Measurements from ENCODE around the gene MEAF6.
"Not testable (repeated sequence)": the region's sequence is repeated elsewhere in the genome, so short reads cannot be mapped to it uniquely, and the experiment has no call there.

Gene MEAF6

DNA sequence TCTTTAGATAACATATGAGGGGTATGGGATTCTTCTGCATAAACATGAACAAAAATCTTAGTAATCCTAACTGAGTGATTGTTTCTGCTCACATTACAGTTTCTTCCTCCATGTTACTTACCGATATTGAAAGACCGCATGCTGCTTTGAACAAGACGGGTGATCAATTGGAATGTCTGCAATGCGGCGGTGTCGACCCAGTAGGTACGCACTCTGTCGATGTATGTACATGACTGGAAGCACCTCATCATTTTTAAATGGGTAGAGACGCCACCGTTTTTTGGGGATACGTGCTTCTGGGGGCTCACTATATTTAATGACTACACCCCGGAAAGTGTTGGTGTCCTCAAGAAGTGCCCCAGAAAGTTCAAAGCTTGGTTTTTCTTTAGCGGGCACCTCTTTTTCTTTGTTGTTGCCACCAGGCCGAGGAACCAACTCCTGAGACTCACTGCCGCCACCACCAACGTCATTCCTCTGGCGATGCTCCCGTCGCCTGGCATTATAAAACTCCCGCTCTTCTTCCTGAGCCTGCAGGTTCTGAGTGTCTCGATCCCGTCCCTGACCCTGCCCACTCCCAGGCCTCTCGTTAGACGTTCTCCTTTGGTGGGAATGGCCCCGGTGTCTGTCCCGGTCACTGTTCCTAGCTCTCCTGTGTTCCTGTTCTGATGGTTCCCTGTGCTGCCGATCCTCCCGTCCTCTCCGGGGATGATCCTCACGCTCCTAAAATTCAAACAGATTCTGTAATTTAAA, 25.6 kb upstream of the MEAF6 start:
- Mint-ChIP-seq H3K27me3 (no peaks in the 10 kb centered on the region), H3K4me3 (no peak overlapping the region), H3K36me3 (peaks cover 65% of the 10 kb centered on the region), H3K27ac (no peak overlapping the region), H3K4me1 (no peaks in the 10 kb centered on the region), H3K9me3 (no peaks in the 10 kb centered on the region)
- ATAC-seq = no peak

DNA sequence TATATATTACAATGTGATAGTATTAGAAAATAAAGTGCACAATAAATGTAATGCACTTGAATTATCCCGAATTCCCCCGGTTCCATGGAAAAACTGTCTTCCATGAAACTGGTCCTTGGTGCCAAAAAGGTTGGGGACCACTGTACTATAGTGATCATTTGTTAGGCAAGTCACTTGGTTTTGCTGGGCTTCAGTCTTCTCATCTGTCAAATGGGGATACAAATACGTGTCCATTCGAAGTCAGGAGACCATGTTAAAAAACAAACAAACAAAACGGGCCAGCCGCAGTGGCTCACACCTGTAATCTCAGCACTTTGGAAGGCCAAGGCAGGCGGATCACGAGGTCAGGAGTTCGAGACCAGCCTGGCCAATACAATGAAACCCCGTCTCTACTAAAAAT, 24.6 kb upstream of the MEAF6 start:
- not testable (repeated sequence) for H3K9me3 Mint-ChIP-seq, H3K27me3 Mint-ChIP-seq, ATAC-seq, H3K27ac Mint-ChIP-seq, H3K4me3 Mint-ChIP-seq, H3K4me1 Mint-ChIP-seq
- peaks cover 63% of the 10 kb centered on the region for H3K36me3 Mint-ChIP-seq

DNA sequence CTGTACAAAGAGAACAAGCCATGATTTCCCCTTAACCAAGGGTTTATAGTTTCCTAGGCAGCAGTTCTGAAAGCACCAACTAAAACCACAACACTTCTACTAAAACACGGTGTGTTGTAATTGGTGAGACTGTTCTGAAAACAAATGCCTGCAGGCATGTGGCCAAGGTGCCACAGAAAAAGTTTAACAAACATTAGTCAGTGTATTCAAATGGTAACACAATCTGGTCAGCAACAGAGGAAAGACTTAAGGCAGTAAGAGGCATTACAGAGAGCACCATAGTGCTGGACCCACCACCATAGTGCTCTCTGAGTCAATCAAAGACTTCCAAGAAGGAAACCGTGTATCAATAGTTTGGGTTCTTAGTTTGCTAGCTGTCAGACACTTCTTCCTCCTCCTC, 22.8 kb upstream of the MEAF6 start:
- H3K4me1 Mint-ChIP-seq = no peaks in the 10 kb centered on the region
- no peaks in the 10 kb centered on the region for H3K27me3 Mint-ChIP-seq
- ATAC-seq = no peak
- H3K4me3 Mint-ChIP-seq = no peak overlapping the region
- H3K9me3 Mint-ChIP-seq = no peaks in the 10 kb centered on the region
- H3K27ac Mint-ChIP-seq = no peak overlapping the region
- H3K36me3 Mint-ChIP-seq = peaks cover 62% of the 10 kb centered on the region

DNA sequence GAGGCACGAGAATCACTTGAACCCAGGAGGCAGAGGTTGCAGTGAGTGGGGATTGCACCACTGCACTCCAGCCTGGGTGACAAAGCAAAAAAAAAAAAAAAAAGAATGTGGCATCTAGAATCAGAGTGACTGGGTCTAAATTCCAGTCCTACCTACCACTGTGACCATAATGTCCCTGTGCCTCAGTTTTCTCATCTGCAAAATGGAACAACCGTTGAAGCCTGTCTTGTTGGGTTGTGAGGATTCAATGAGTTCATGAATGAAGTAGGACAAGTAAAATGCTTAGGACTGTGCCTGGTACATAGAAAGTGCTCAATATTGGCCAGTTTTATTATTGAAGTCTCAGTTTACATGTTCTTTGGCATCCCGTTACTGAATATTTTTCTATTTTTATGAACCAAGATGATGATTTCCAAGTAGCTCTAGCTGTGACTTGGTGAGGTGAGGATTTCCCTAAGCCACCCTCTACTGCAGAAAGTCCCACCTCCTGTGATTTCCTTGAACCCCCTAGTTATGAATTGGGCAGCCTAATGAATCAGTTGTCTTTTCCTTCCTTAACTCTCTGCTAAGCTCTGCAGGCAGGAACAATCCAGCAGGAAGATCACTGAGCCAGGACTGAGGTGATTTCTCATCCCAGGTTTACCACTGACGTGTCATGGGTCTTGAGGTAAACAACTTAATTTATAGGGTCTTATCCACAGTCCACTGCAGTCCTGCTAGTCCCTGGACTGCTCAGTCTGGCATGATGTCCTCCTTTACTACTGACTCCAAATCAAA, 18.9 kb upstream of the MEAF6 start:
- no peak for ATAC-seq
- Mint-ChIP-seq H3K36me3 (peaks cover 39% of the 10 kb centered on the region), H3K9me3 (no peaks in the 10 kb centered on the region), H3K4me1 (no peaks in the 10 kb centered on the region), H3K4me3 (no peak overlapping the region), H3K27ac (no peak overlapping the region), H3K27me3 (no peaks in the 10 kb centered on the region)

DNA sequence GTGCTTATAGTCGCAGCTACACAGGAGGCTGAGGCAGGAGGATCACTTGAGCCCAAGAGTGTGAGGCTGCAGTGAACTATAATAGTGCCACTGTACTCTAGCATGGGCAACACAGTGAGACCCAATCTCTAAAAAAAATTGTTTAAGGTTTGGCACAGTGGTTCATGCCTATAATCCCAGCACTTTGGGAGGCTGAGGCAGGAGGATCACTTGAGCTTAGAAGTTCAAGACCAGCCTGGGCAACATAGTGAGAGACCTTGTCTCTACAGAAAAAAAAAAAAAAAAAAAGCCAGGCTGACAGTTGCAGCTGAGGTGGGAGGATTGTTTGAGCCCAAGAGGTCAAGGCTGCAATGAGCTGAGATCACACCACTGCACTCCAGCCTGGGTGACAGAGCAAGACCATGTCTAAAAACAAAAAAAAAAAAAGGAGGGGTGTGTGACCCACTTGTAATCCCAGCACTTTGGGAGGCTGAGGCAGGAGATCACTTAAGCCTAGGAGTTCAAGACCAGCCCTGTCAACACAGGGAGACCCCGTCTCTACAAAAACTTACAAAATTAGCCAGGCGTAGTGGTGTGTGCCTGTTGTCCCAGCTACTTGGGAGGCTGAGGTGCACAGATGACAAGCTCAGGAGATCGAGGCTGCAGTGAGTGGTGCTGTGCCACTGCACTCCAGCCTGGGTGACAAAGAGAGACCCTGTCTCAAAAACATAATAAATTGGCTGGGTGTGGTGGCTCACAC, 18.0 kb upstream of the MEAF6 start:
- H3K4me1 Mint-ChIP-seq, H3K9me3 Mint-ChIP-seq, H3K27me3 Mint-ChIP-seq, H3K27ac Mint-ChIP-seq, ATAC-seq, H3K4me3 Mint-ChIP-seq: not testable (repeated sequence)
- H3K36me3 Mint-ChIP-seq = peaks cover 30% of the 10 kb centered on the region

DNA sequence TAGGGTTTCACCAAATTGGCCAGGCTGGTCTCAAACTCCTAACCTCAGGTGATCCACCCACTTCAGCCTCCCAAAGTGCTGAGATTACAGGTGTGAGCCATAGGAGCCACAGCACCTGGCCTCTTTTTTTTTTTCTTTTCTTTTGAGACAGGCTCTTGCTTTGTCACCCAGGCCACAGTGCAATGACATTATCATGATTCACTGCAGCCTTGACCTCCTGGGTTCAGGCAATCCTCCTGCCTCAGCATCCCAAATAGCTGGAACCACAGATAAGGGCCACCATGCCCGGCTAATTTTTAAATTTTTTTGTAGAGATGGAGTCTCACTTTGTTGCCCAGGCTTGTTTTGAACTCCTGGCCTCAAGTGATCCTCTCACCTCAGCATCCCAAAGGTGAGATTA, 15.3 kb upstream of the MEAF6 start:
- not testable (repeated sequence) for H3K9me3 Mint-ChIP-seq, ATAC-seq, H3K4me1 Mint-ChIP-seq, H3K4me3 Mint-ChIP-seq, H3K27ac Mint-ChIP-seq, H3K27me3 Mint-ChIP-seq
- H3K36me3 Mint-ChIP-seq = peaks cover 12% of the 10 kb centered on the region

DNA sequence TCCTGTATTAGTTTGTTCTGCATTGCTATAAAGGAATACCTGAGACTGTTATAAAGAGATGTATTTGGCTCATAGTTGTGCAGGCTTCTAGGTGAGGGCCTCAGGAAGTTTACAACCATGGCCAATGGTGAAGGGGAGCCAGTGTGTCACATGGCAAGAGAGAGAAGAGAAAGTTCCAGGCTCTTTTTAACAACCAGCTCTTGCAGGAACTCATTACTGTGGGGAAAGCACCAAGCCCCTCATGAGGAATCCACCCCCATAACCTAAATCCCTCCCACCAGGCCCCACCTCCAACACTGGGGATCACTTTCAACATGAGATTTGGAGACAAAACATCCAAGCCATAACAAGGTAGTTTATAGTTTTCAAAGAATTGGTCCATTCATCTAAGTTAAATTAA, 5.0 kb upstream of the MEAF6 start:
- no peaks in the 10 kb centered on the region for H3K36me3 Mint-ChIP-seq
- no peak overlapping the region for H3K4me3 Mint-ChIP-seq
- H3K4me1 Mint-ChIP-seq = peaks cover 15% of the 10 kb centered on the region
- no peaks in the 10 kb centered on the region for H3K27me3 Mint-ChIP-seq
- ATAC-seq = no peak
- H3K9me3 Mint-ChIP-seq = no peaks in the 10 kb centered on the region
- no peak overlapping the region for H3K27ac Mint-ChIP-seq

DNA sequence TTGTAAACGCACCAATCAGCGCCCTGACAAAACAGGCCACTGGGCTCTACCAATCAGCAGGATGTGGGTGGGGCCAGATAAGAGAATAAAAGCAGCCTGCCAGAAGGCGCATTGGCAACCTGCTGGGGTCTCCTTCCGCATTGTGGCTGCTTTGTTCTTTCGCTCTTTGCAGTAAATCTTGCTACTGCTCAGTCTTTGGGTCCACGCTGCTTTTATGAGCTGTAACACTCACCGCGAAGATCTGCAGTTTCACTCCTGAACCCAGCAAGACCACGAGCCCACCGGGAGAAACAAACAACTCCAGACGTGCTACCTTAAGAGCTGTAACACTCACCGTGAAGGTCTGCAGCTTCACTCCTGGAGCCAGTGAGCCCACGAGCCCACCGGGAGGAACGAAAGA, 4.4 kb upstream of the MEAF6 start:
- H3K36me3 Mint-ChIP-seq, H3K9me3 Mint-ChIP-seq, ATAC-seq, H3K27me3 Mint-ChIP-seq, H3K4me3 Mint-ChIP-seq, H3K27ac Mint-ChIP-seq: not testable (repeated sequence)
- H3K4me1 Mint-ChIP-seq = peaks cover 18% of the 10 kb centered on the region

DNA sequence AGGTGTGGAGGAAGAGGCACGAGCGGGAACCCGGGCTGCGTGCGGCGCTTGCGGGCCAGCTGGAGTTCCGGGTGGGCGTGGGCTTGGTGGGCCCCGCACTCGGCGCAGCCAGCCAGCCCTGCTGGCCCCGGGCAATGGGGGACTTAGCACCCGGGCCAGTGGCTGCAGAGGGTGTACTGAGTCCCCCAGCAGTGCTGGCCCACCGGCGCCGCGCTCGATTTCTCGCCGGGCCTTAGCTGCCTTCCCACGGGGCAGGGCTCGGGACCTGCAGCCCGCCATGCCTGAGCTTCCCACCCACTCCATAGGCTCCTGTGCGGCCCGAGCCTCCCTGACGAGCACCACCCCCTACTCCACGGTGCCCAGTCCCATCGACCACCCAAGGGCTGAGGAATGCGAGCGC, 3.7 kb upstream of the MEAF6 start:
- H3K27ac Mint-ChIP-seq, H3K9me3 Mint-ChIP-seq, ATAC-seq, H3K27me3 Mint-ChIP-seq, H3K36me3 Mint-ChIP-seq, H3K4me3 Mint-ChIP-seq: not testable (repeated sequence)
- peaks cover 25% of the 10 kb centered on the region for H3K4me1 Mint-ChIP-seq

DNA sequence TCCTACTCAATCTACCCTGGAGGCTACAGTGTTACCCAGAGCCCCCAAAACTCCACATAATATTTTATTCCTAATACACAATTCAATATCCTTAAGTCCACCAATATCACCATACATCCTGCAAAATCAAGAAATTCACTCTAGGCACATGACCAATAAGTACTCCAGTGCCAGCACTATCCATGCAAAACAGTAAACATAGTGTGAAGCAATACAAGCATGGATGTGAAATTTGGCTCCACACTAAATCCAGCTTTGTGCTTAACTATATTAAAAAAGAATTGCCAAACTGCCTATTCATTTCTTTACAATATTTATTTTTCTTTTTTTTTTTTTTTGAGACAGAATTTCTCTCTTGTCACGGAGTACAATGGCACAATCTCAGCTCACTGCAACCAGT, 3.0 kb upstream of the MEAF6 start:
- Mint-ChIP-seq H3K4me1 (peaks cover 32% of the 10 kb centered on the region), H3K36me3 (peaks cover 10% of the 10 kb centered on the region), H3K27ac (peak overlapping the region; percentile 17), H3K4me3 (no peak overlapping the region), H3K27me3 (no peaks in the 10 kb centered on the region), H3K9me3 (no peaks in the 10 kb centered on the region)
- no peak for ATAC-seq

DNA sequence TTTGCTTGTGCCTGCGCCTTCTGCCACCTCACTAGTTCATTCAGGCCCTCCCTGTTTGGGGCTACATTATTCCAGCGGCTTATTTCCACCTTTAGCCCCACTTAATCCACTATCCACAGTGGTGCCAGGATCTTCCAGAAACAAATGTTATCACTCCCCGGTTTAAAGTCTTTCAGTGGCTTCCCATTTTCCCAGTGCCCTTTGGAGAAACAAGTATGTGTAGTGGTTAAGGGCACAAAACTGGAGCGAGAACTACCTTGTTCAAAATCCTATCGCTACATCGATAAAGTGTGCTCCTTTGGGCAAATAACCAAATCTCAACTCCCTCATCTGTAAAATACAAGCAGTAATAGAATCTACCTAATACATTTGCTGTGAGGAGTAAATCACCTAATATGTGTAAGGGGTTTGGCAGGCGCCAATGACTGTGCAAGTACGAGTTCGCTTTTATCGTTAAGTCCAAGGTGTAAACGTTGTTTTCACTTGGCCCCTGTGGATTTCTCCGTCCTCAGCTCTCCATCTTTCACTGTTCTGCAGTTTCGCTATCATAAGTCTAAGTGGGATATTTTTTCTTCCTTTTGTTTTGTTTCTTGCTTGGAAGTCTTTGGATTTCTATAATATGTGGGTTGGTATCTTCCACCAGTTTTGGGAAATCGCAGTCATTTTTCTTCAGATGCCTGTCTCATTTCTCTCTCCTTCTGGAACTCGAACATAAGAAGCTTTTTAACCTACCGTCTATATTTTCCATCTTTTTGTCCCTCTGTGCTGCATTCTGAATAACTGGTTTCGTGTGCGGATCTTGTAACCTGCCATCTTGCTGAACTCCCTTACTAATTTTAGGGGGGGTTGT, 844 bp upstream of the MEAF6 start:
- ATAC-seq = no peak

DNA sequence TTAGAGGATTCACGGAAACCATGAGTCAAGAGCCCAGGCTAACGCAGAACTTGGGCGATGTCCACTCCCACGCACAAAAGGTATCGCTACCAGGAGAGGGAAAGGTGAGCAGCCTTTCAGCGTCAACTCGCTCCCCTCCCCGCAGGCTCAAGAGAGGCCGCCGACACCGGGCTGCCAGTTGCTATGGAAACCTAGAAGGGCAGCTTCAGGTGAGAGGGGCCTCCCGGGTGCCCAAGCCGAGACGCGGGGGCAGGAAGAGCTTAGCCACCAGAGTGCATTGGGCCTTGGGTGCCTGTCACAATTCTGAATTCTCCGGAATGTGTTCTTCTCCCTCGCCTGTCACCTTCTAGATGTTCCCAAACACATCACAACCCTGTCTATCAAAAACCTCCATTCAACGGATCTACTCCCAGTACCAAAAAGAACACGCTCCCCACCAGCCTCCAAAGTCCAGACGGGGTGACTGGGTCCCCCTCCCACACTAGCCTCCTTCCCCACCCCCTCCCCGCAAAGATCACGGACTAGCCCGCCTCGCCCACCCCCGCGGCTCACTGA, 694 bp downstream of the MEAF6 start:
- H3K27ac Mint-ChIP-seq = peak overlapping the region; percentile 97
- H3K9me3 Mint-ChIP-seq = no peaks in the 10 kb centered on the region
- H3K4me1 Mint-ChIP-seq = peaks cover 44% of the 10 kb centered on the region
- peak overlapping the region; percentile 96 for H3K4me3 Mint-ChIP-seq
- H3K36me3 Mint-ChIP-seq = peaks cover 26% of the 10 kb centered on the region
- H3K27me3 Mint-ChIP-seq = no peaks in the 10 kb centered on the region
- peak; percentile 58 for ATAC-seq

More for the DNA sequence above, 844 bp upstream of the MEAF6 start:
- Mint-ChIP-seq H3K4me3 (peak overlapping the region; percentile 96), H3K9me3 (no peaks in the 10 kb centered on the region), H3K36me3 (peaks cover 20% of the 10 kb centered on the region), H3K4me1 (peaks cover 43% of the 10 kb centered on the region), H3K27me3 (no peaks in the 10 kb centered on the region), H3K27ac (peak overlapping the region; percentile 97)

DNA sequence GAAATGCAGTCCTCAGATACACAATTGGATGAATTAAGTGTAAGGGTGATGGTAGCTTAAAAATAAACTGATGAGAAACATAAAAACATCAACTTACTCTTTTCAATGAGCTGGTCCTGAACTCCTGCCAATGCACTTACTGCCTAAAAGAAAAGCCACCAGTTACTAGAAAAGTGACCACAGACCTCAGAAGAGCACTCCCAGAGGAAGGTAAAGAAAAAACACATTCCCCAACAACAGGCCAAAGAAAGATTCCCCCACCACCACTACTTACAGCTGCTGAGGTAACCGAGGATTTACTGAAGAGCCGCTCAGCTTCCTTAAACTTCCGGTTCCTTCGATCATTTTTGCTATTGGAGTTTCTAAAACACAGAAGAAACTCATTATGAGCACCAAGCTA, 5.4 kb downstream of the MEAF6 start:
- no peak for ATAC-seq
- Mint-ChIP-seq H3K36me3 (peaks cover 54% of the 10 kb centered on the region), H3K4me1 (peaks cover 49% of the 10 kb centered on the region), H3K9me3 (no peaks in the 10 kb centered on the region), H3K4me3 (no peak overlapping the region), H3K27me3 (no peaks in the 10 kb centered on the region), H3K27ac (peak overlapping the region; percentile 66)

DNA sequence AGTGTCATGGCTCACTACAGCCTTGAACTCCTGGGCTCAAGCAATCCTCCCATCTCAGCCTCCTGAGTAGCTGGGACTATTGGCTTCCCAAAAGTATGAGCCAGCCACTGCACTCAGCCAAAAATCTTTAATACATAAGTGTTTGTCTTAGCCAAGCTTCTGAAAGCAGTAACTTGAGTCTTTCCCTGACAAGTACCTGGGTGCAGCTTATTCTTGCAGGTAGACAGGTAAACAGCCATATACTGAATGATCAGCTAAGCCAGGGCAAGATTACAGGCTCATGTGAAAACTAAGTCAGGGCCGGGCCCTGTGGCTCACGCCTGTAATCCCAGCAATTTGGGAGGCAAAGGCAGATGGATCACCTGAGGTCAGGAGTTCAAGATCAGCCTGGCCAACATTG, 7.8 kb downstream of the MEAF6 start:
- ATAC-seq = no peak
- Mint-ChIP-seq H3K36me3 (peaks cover 50% of the 10 kb centered on the region), H3K27ac (peak overlapping the region; percentile 90), H3K4me1 (peaks cover 29% of the 10 kb centered on the region), H3K4me3 (no peak overlapping the region), H3K9me3 (no peaks in the 10 kb centered on the region), H3K27me3 (no peaks in the 10 kb centered on the region)

DNA sequence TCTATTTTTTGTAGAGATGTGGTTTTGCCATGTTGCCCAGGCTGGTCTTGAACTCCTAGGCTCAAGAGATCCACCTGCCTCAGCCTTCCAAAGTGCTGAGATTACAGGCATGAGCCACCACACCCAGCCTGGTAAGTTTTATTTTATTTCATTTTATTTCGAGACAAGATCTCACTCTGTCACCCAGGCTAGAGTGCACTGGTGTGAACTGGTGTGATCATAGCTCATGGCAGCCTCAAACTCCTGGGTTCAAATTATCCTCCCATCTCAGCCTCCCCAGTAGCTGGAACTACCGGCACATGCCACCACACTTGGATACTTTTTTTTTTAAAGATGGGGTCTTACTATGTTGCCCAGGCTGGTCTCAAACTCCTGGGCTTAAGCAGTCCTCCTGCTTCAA, 11.8 kb downstream of the MEAF6 start:
- not testable (repeated sequence) for H3K27me3 Mint-ChIP-seq, ATAC-seq, H3K4me3 Mint-ChIP-seq, H3K9me3 Mint-ChIP-seq, H3K27ac Mint-ChIP-seq
- peaks cover 10% of the 10 kb centered on the region for H3K4me1 Mint-ChIP-seq
- peaks cover 44% of the 10 kb centered on the region for H3K36me3 Mint-ChIP-seq

Data from stimulated activated memory B cell treated with anti-CD40 and anti-IgM and Interleukin-4, amounts not matched to agents 10 μg/mL and 1 μg/mL and 100 μg/mL, for 72 hours (primary cell).